ENCODE measurements around the gene NHSL1. TPM values are rescaled to one million over a fixed set of nuclear protein-coding genes. Genes with fewer than 3 reads are reported as not detected.

Gene NHSL1
- total and polyA plus RNA-seq, 9 of the 15 experiments (the other 6 are each of a cell fraction or from before 2014, with no cell fraction given), result 0.09 to 0.20 TPM; not detected in 7

GRCh38 chr6:138404666-138405337, 94.5 kb downstream of the NHSL1 start (continued):
- no peak for TF ChIP-seq TAF1 (IDR thresholded peaks at IDR 0.05; ENCODE audit: control insufficient read depth, extremely low read depth, insufficient read depth, low read length, severe bottlenecking)
- TF ChIP-seq THAP7 (CRISPR knock-in tag; IDR thresholded peaks at IDR 0.05), result 0 out of 2 replicates have a peak, but pooled peaks have one; percentile 13
- no peak for TF ChIP-seq RCOR1 (IDR thresholded peaks at IDR 0.05; ENCODE audit: borderline replicate concordance in 1 of 2, low read depth in 2 of 2, low read length in 2 of 2)
- TF ChIP-seq HDAC2 (IDR thresholded peaks at IDR 0.05), result no peak
- no peak for TF ChIP-seq ZFX (CRISPR knock-in tag; IDR thresholded peaks at IDR 0.05)
- TF ChIP-seq HDAC1 (IDR thresholded peaks at IDR 0.05), result no peak
- no peak for TF ChIP-seq ZNF212 (CRISPR knock-in tag; IDR thresholded peaks at IDR 0.05)
- no peak for TF ChIP-seq TSC22D4 (tag; IDR thresholded peaks at IDR 0.05)
- TF ChIP-seq MYC (IDR thresholded peaks at IDR 0.05; ENCODE audit: low read depth, low read length), result no peak
- peak; percentile 66; the same call in 1 of the 2 replicates for TF ChIP-seq MYC (CRISPR knock-in tag; IDR thresholded peaks at IDR 0.05; ENCODE audit: borderline replicate concordance, low read depth)
- TF ChIP-seq KLF16 (IDR thresholded peaks at IDR 0.05), result no peak
- no peak for TF ChIP-seq ARID1B (IDR thresholded peaks at IDR 0.05)
- 0 out of 2 replicates have a peak, but pooled peaks have one; percentile 18 for TF ChIP-seq SPI1 (IDR thresholded peaks at IDR 0.05; ENCODE audit: borderline replicate concordance, low read depth, low read length)
- TF ChIP-seq ZNF324 (CRISPR knock-in tag; IDR thresholded peaks at IDR 0.05), result no peak
- no peak for TF ChIP-seq EHMT2 (IDR thresholded peaks at IDR 0.05)
- TF ChIP-seq MBD2 (IDR thresholded peaks at IDR 0.05; ENCODE audit: borderline replicate concordance, low read depth), result no peak
- TF ChIP-seq, protein P1, sequence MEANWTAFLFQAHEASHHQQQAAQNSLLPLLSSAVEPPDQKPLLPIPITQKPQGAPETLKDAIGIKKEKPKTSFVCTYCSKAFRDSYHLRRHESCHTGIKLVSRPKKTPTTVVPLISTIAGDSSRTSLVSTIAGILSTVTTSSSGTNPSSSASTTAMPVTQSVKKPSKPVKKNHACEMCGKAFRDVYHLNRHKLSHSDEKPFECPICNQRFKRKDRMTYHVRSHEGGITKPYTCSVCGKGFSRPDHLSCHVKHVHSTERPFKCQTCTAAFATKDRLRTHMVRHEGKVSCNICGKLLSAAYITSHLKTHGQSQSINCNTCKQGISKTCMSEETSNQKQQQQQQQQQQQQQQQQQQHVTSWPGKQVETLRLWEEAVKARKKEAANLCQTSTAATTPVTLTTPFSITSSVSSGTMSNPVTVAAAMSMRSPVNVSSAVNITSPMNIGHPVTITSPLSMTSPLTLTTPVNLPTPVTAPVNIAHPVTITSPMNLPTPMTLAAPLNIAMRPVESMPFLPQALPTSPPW (CRISPR knock-in tag; IDR thresholded peaks at IDR 0.05), result no peak
- TF ChIP-seq ETV5 (CRISPR knock-in tag; IDR thresholded peaks at IDR 0.05; ENCODE audit: low read depth), result peak; percentile 42; the same call in 1 of the 2 replicates
- no peak for TF ChIP-seq ZNF316 (IDR thresholded peaks at IDR 0.05)
- no peak for TF ChIP-seq NR4A1 (CRISPR knock-in tag; IDR thresholded peaks at IDR 0.05)
- no peak for TF ChIP-seq NR4A1 (tag; IDR thresholded peaks at IDR 0.05)
- no peak for TF ChIP-seq NCOA4 (IDR thresholded peaks at IDR 0.05; ENCODE audit: partially characterized antibody)
- no peak for TF ChIP-seq KHSRP (IDR thresholded peaks at IDR 0.05)
- TF ChIP-seq, protein P2, sequence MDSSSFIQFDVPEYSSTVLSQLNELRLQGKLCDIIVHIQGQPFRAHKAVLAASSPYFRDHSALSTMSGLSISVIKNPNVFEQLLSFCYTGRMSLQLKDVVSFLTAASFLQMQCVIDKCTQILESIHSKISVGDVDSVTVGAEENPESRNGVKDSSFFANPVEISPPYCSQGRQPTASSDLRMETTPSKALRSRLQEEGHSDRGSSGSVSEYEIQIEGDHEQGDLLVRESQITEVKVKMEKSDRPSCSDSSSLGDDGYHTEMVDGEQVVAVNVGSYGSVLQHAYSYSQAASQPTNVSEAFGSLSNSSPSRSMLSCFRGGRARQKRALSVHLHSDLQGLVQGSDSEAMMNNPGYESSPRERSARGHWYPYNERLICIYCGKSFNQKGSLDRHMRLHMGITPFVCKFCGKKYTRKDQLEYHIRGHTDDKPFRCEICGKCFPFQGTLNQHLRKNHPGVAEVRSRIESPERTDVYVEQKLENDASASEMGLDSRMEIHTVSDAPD (CRISPR knock-in tag; IDR thresholded peaks at IDR 0.05), result no peak
- no peak for TF ChIP-seq CTCFL (IDR thresholded peaks at IDR 0.05; ENCODE audit: borderline replicate concordance, insufficient read depth, low read depth, low read length, poor library complexity, severe bottlenecking)

Measured in K562 (cell line).